Ramos (cell line): ENCODE data around the gene SEC23B.

Source experiments
- in situ Hi-C: fragments of 300-500 bp; cut with MboI; formaldehyde crosslinking; loops from one replicate; pipeline ENCODE4 v1.14.3; 2022; ENCODE audit warnings: low sequenced_read_pairs; ENCODE audit not compliant: unreplicated experiment

The SEC23B gene

DNA sequence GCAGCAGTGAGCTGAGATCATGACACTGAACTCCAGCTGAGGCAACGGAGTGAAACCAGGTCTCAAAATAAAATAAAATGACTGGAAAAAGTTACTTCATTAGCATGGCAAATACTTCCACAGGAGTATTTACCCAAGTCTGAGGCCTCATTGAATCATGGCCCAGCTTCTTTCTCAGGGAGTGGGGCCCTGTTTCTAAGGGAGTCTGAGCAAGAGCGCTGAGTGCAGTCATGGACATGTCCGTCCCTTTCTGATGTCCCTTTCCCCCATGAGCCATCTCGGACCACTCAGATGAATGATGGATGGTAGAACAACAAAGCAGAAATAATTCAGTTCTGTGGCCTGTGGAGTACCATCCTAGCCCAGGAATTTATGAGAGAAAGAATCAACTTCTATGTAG, 72.3 kb downstream of the SEC23B start:
- in situ Hi-C loops, result no loop called here

DNA sequence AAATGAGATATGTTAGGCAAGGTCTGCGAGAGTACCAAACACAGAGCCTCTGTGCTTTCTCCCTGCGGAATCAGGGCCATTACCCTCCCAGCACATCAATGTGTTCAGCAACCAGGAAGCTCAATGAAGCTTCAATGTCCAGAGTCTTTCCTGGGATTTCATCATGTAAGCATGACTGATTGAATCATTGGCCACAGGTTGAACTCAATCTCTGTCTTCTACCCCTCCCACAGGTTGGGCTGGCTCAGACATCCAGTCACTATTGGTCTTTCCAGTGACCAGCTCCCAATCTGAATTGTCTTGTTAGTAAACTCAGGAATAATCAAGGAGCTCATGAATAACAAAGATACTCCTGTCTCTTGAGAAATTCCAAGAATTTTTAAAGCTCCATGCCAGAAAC, 77.4 kb downstream of the SEC23B start:
- in situ Hi-C loops, result no loop called here

- in situ Hi-C loops, result no loop called here
Observed at GRCh38 chr20:18587665-18588573, 80.2 kb downstream of the SEC23B start, which contains the start of gene DTD1. TSS of gene DTD1 (plus strand) at chr20:18588054. CDS start at chr20:18588073, 19 bp downstream.

DNA sequence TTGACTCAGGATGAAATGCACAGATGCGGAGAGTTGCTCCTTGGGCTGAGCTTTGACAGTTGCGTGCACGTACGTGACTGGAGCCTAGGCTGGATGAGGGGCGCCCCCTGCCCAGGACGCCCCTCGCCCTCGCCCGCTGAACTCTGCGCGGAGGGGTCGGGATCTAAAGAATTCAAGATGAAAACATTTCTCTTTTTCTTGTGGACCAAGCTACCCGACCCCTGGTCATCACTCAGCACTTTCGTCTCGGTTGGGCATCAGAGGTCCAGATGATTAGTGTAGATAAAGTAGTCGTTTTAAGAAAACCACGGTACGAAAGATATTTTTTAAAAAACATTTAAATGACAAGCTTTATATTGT, 80.8 kb downstream of the SEC23B start:
- in situ Hi-C loops, result no loop called here

DNA sequence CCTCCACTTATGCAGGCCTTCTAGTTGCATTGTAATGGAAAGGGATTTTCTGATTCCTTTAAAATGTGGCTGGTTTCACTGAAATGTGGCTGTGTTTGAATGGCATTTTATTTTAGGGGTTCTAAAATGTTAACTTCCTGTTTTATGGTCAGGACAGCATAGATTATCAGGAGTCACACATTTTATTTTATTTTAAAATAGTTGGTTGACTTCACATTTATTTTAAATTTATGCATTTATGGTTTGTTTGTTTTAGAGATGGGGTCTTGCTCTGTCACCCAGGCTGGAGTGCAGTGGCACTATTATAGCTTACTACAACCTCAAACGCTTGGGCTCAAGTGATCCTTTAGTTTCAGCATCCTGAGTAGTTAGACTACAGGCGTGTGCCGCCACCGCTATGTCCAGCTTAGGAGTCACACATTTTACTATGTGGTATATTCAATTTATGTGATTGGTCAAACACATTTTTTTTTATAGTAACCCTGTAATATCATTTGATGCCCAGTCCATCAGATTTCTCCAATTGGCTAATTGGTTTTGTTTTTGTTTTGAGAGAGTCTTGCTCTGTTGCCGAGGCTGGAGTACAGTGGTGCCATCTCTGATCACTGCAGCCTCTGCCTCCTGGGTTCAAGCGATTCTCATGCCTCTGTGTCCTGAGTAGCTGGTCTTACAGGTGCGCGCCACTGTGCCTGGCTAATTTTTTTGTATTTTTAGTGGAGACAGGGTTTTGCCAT, 82.4 kb downstream of the SEC23B start:
- in situ Hi-C loops, result no loop called here

- in situ Hi-C loops, result no loop called here
Observed at GRCh38 chr20:18596270-18596669, 88.5 kb downstream of the SEC23B start.

- in situ Hi-C loops, result no loop called here
Observed at GRCh38 chr20:18609741-18610140, 102.0 kb downstream of the SEC23B start.
